IPS-20b (cell line): Measurements from ENCODE around the gene SS18L1.
"Not testable (repeated sequence)": the region's sequence is repeated elsewhere in the genome, so short reads cannot be mapped to it uniquely, and the experiment has no call there.

Experiments
- H3K27ac ChIP-seq: one replicate; pipeline ENCODE4 v1.5.1; 2013; ENCODE audit warnings: low read length
- H3K27me3 ChIP-seq: 2 replicates; pipeline ENCODE4 v1.6.1; 2013; ENCODE audit warnings: mild to moderate bottlenecking, low read length, inconsistent platforms; ENCODE audit not compliant: insufficient read depth
- H3K36me3 ChIP-seq: 2 replicates; pipeline ENCODE4 v1.6.1; 2013; ENCODE audit warnings: low read depth, mild to moderate bottlenecking, inconsistent platforms, low read length, moderate library complexity; ENCODE audit not compliant: insufficient read depth
- H3K4me1 ChIP-seq: 2 replicates; pipeline ENCODE4 v1.6.1; 2013; ENCODE audit warnings: mild to moderate bottlenecking, control low read depth, inconsistent platforms, low read length, moderate library complexity; ENCODE audit not compliant: insufficient read depth
- H3K4me3 ChIP-seq: 2 replicates; pipeline ENCODE4 v1.5.1; 2013; ENCODE audit warnings: mild to moderate bottlenecking, low read length, inconsistent platforms
- H3K9ac ChIP-seq: 2 replicates; pipeline ENCODE4 v1.6.1; 2013; ENCODE audit warnings: low read depth, mild to moderate bottlenecking, inconsistent platforms, low read length, moderate library complexity
- H3K9me3 ChIP-seq: 2 replicates; pipeline ENCODE4 v1.6.1; 2013; ENCODE audit warnings: mild to moderate bottlenecking, low read depth, low read length, inconsistent platforms; ENCODE audit not compliant: insufficient read depth

The SS18L1 gene

GRCh38 chr20:62142252-62143080, 1.1 kb upstream of the SS18L1 start:
- H3K36me3 ChIP-seq = peaks cover 54% of the 10 kb centered on the region
- no peaks in the 10 kb centered on the region for H3K9me3 ChIP-seq
- peak overlapping the region; percentile 97 for H3K4me3 ChIP-seq
- no peak overlapping the region for H3K27ac ChIP-seq
- H3K9ac ChIP-seq = peak overlapping the region; percentile 86; the same call in 1 of the 2 replicates
- H3K4me1 ChIP-seq = peaks cover 13% of the 10 kb centered on the region; the same call in 1 of the 2 replicates
- peaks cover 4% of the 10 kb centered on the region; the same call in 1 of the 2 replicates for H3K27me3 ChIP-seq

- peaks cover 13% of the 10 kb centered on the region; the same call in 1 of the 2 replicates for H3K4me1 ChIP-seq
- no peak overlapping the region for H3K27ac ChIP-seq
- no peaks in the 10 kb centered on the region for H3K9me3 ChIP-seq
- peak overlapping the region; percentile 55; the same call in 1 of the 2 replicates for H3K9ac ChIP-seq
- H3K27me3 ChIP-seq = peaks cover 4% of the 10 kb centered on the region; the same call in 1 of the 2 replicates
- peak overlapping the region; percentile 75 for H3K4me3 ChIP-seq
- peaks cover 37% of the 10 kb centered on the region for H3K36me3 ChIP-seq
Measured at GRCh38 chr20:62143957-62144825, 622 bp downstream of the SS18L1 start.

GRCh38 chr20:62145688-62146018, 2.1 kb downstream of the SS18L1 start:
- Histone ChIP-seq H3K9ac (no peak overlapping the region), H3K27ac (no peak overlapping the region), H3K9me3 (no peaks in the 10 kb centered on the region), H3K36me3 (peaks cover 22% of the 10 kb centered on the region), H3K4me3 (no peak overlapping the region), H3K27me3 (peaks cover 4% of the 10 kb centered on the region; the same call in 1 of the 2 replicates), H3K4me1 (peaks cover 18% of the 10 kb centered on the region)

GRCh38 chr20:62146019-62146755, 2.6 kb downstream of the SS18L1 start:
- H3K36me3 ChIP-seq = peaks cover 19% of the 10 kb centered on the region
- peaks cover 18% of the 10 kb centered on the region for H3K4me1 ChIP-seq
- no peaks in the 10 kb centered on the region for H3K9me3 ChIP-seq
- H3K4me3 ChIP-seq = no peak overlapping the region
- H3K9ac ChIP-seq = no peak overlapping the region
- H3K27ac ChIP-seq = no peak overlapping the region
- peaks cover 4% of the 10 kb centered on the region; the same call in 1 of the 2 replicates for H3K27me3 ChIP-seq

GRCh38 chr20:62147125-62147524, 3.6 kb downstream of the SS18L1 start:
- no peak overlapping the region for H3K4me3 ChIP-seq
- H3K9me3 ChIP-seq = no peaks in the 10 kb centered on the region
- no peak overlapping the region for H3K27ac ChIP-seq
- peaks cover 4% of the 10 kb centered on the region; the same call in 1 of the 2 replicates for H3K27me3 ChIP-seq
- H3K36me3 ChIP-seq = peaks cover 14% of the 10 kb centered on the region
- H3K4me1 ChIP-seq = peaks cover 10% of the 10 kb centered on the region
- H3K9ac ChIP-seq = no peak overlapping the region

- Histone ChIP-seq H3K4me3 (no peak overlapping the region), H3K9ac (no peak overlapping the region), H3K27ac (no peak overlapping the region), H3K27me3 (peaks cover 4% of the 10 kb centered on the region; the same call in 1 of the 2 replicates), H3K36me3 (peaks cover 14% of the 10 kb centered on the region), H3K4me1 (peaks cover 10% of the 10 kb centered on the region), H3K9me3 (no peaks in the 10 kb centered on the region)
Measured at GRCh38 chr20:62147528-62147927, 4.0 kb downstream of the SS18L1 start.

- peaks cover 22% of the 10 kb centered on the region for H3K36me3 ChIP-seq
- H3K4me3 ChIP-seq, H3K27ac ChIP-seq, H3K9me3 ChIP-seq, H3K4me1 ChIP-seq, H3K9ac ChIP-seq, H3K27me3 ChIP-seq: not testable (repeated sequence)
Measured at GRCh38 chr20:62148383-62148782, 4.8 kb downstream of the SS18L1 start.

- H3K36me3 ChIP-seq = peaks cover 27% of the 10 kb centered on the region
- H3K27ac ChIP-seq = no peak overlapping the region
- H3K27me3 ChIP-seq = peaks cover 4% of the 10 kb centered on the region; the same call in 1 of the 2 replicates
- H3K4me1 ChIP-seq = peaks cover 10% of the 10 kb centered on the region
- H3K4me3 ChIP-seq = no peak overlapping the region
- H3K9ac ChIP-seq = no peak overlapping the region
- no peaks in the 10 kb centered on the region for H3K9me3 ChIP-seq
Measured at GRCh38 chr20:62148908-62149314, 5.3 kb downstream of the SS18L1 start.

GRCh38 chr20:62149532-62150309, 6.2 kb downstream of the SS18L1 start:
- H3K9ac ChIP-seq = no peak overlapping the region
- H3K27ac ChIP-seq = no peak overlapping the region
- H3K4me3 ChIP-seq = no peak overlapping the region
- no peaks in the 10 kb centered on the region for H3K9me3 ChIP-seq
- peaks cover 35% of the 10 kb centered on the region for H3K36me3 ChIP-seq
- peaks cover 12% of the 10 kb centered on the region for H3K4me1 ChIP-seq
- peaks cover 1% of the 10 kb centered on the region; the same call in 1 of the 2 replicates for H3K27me3 ChIP-seq

- no peak overlapping the region for H3K4me3 ChIP-seq
- H3K36me3 ChIP-seq = peaks cover 34% of the 10 kb centered on the region
- H3K4me1 ChIP-seq = peaks cover 15% of the 10 kb centered on the region
- H3K9me3 ChIP-seq = no peaks in the 10 kb centered on the region
- H3K27ac ChIP-seq = no peak overlapping the region
- no peaks in the 10 kb centered on the region for H3K27me3 ChIP-seq
- no peak overlapping the region for H3K9ac ChIP-seq
Measured at GRCh38 chr20:62150310-62150575, 6.7 kb downstream of the SS18L1 start.

- Histone ChIP-seq H3K4me3 (no peak overlapping the region), H3K36me3 (peaks cover 24% of the 10 kb centered on the region), H3K27ac (no peak overlapping the region), H3K9me3 (no peaks in the 10 kb centered on the region), H3K4me1 (peaks cover 19% of the 10 kb centered on the region), H3K27me3 (no peaks in the 10 kb centered on the region), H3K9ac (no peak overlapping the region)
Measured at GRCh38 chr20:62151225-62151624, 7.7 kb downstream of the SS18L1 start.
